HEK293T (cell line): ENCODE measurements around the gene HOXD4.

Experiments
- ARNT ChIP-seq: fragments of 450-650 bp; IDR thresholded peaks from 2 replicates; pipeline ENCODE4 v1.6.1; 2017; ENCODE audit warnings: mild to moderate bottlenecking
- BHLHE40 ChIP-seq: fragments of 450-650 bp; IDR thresholded peaks from 2 replicates; pipeline ENCODE4 v1.6.1; 2016; ENCODE audit warnings: mild to moderate bottlenecking, moderate library complexity, borderline replicate concordance
- ELF4 ChIP-seq: fragments of 450-650 bp; IDR thresholded peaks from 2 replicates; pipeline ENCODE4 v1.6.1; 2017; ENCODE audit warnings: antibody characterized with exemption
- FOXA1 ChIP-seq: fragments of 450-650 bp; IDR thresholded peaks from 2 replicates; pipeline ENCODE4 v1.6.1; 2016; ENCODE audit warnings: mild to moderate bottlenecking
- FOXM1 ChIP-seq: fragments of 450-650 bp; IDR thresholded peaks from 2 replicates; pipeline ENCODE4 v1.6.1; 2017; ENCODE audit warnings: mild to moderate bottlenecking, borderline replicate concordance
- L3MBTL2 ChIP-seq: fragments of 450-650 bp; conservative IDR thresholded peaks from 2 replicates; pipeline ENCODE4 v1.6.1; 2016; ENCODE audit warnings: mild to moderate bottlenecking
- LEF1 ChIP-seq: fragments of 450-650 bp; IDR thresholded peaks from 2 replicates; pipeline ENCODE4 v1.6.1; 2017; ENCODE audit warnings: mild to moderate bottlenecking, borderline replicate concordance
- TARDBP ChIP-seq: fragments of 450-650 bp; IDR thresholded peaks from 2 replicates; pipeline ENCODE4 v1.6.1; 2016
- ZNF384 ChIP-seq: fragments of 450-650 bp; IDR thresholded peaks from 2 replicates; pipeline ENCODE4 v1.6.1; 2016

DNA sequence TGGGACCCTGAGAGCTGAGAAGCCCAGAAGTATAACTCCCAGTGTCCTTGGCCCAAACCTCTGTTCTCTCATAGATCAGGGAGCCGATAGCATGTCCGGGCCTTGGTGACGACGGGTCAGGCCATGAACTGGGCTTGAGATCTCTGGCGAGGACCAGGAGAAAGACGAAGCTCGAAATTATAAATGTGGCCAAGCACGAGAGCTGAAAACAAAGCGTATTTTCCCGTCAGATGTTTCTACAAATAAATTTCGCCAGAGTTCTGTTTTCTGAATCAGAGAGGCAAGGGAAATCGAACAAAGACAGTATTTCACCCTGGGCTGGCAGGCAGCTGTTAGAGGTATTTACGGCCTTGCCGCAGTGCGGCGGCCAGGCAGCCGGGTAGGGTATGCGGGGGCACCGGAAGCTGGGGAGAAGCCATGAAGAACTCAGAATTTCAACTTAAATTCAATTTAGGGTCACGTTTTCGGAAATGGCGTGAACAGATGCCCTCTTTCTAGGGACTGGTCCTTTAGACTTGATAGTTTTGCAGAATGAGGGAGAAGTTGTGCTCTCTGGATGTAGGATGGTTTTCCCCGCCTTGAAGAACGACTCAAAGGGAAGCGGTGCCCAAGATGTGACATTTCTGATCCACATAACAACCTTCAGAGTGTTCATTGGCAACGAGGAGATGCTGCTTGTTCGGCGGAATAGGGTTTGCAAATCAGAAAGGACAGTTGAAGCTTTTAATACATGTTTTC lies 12.3 kb upstream of the HOXD4 start:
- no peak for TF ChIP-seq FOXA1
- no peak for TF ChIP-seq ZNF384
- TF ChIP-seq FOXM1, result no peak
- TF ChIP-seq ELF4, result no peak
- TF ChIP-seq TARDBP, result no peak
- no peak for TF ChIP-seq LEF1
- no peak for TF ChIP-seq BHLHE40
- no peak for TF ChIP-seq ARNT
- no peak for TF ChIP-seq L3MBTL2
